Neural cell (in vitro differentiated cells): ENCODE results near the gene CCDC77. TPM values are rescaled to one million over a fixed set of nuclear protein-coding genes. Genes with fewer than 3 reads are reported as not detected.
"Not testable (repeated sequence)": the region's sequence is repeated elsewhere in the genome, so short reads cannot be mapped to it uniquely, and the experiment has no call there.

ENCODE experiments used
- H2AFZ ChIP-seq: fragments of 200-600, 300-800 bp; sonication (generic), shearing (Covaris generic); 2 replicates; pipeline ENCODE4 v1.6.0; 2014; ENCODE audit warnings: low read depth, mild to moderate bottlenecking, antibody characterized with exemption, low read length, moderate library complexity
- H3F3A ChIP-seq: fragments of 200-600 bp; shearing (Covaris generic); 2 replicates; pipeline ENCODE4 v1.6.1; 2016; ENCODE audit warnings: mild to moderate bottlenecking, moderate library complexity, mixed read lengths, antibody characterized with exemption, low read length; ENCODE audit not compliant: insufficient read depth, poor library complexity, severe bottlenecking
- H3K27ac ChIP-seq: fragments of 200-600, 300-800 bp; sonication (generic), shearing (Covaris generic); 2 replicates; pipeline ENCODE4 v1.5.1; 2014; ENCODE audit warnings: mild to moderate bottlenecking, low read length, moderate library complexity
- H3K27me3 ChIP-seq: fragments of 300-800, 200-600 bp; sonication (generic), shearing (Covaris generic); 2 replicates; pipeline ENCODE4 v1.6.0; 2014; ENCODE audit warnings: mild to moderate bottlenecking, low read depth, low read length, moderate library complexity; ENCODE audit not compliant: insufficient read depth
- H3K36me3 ChIP-seq: fragments of 300-800, 200-600 bp; sonication (generic), shearing (Covaris generic); 2 replicates; pipeline ENCODE4 v1.5.1; 2014; ENCODE audit warnings: mild to moderate bottlenecking, antibody characterized with exemption, low read length, moderate library complexity; ENCODE audit not compliant: insufficient read depth
- H3K4me2 ChIP-seq: fragments of 300-800, 200-600 bp; sonication (generic), shearing (Covaris generic); 2 replicates; pipeline ENCODE4 v1.6.0; 2014; ENCODE audit warnings: mild to moderate bottlenecking, low read length
- H3K4me3 ChIP-seq: fragments of 300-800, 200-600 bp; sonication (generic), shearing (Covaris generic); 2 replicates; pipeline ENCODE4 v1.5.1; 2014; ENCODE audit warnings: mild to moderate bottlenecking, low read length, moderate library complexity
- H3K79me2 ChIP-seq: fragments of 200-600 bp; shearing (Covaris generic); replicated peaks from 2 replicates; pipeline ENCODE4 v1.6.0; 2014; ENCODE audit warnings: mild to moderate bottlenecking, low read length, moderate library complexity; ENCODE audit not compliant: insufficient read depth
- H3K9ac ChIP-seq: fragments of 300-800, 200-600 bp; sonication (generic), shearing (Covaris generic); 2 replicates; pipeline ENCODE4 v1.6.1; 2016; ENCODE audit warnings: mild to moderate bottlenecking, low read length, mixed read lengths
- H3K9me2 ChIP-seq: fragments of 200-600 bp; shearing (Covaris generic); 2 replicates; pipeline ENCODE4 v1.6.1; 2016; ENCODE audit warnings: mild to moderate bottlenecking, low read length, mixed read lengths; ENCODE audit not compliant: insufficient read depth
- H3K9me3 ChIP-seq: fragments of 200-600, 300-800 bp; sonication (generic), shearing (Covaris generic); 2 replicates; pipeline ENCODE4 v1.6.1; 2016; ENCODE audit warnings: mild to moderate bottlenecking, mixed run types, low read length, moderate library complexity, mixed read lengths
- H4K20me1 ChIP-seq: fragments of 200-600 bp; shearing (Covaris generic); 2 replicates; pipeline ENCODE4 v1.6.1; 2016; ENCODE audit warnings: mild to moderate bottlenecking, mixed run types; ENCODE audit not compliant: insufficient read depth
- EP300 ChIP-seq: fragments of 450-650 bp; conservative IDR thresholded peaks from 2 replicates; pipeline ENCODE4 v1.6.1; 2014; ENCODE audit warnings: antibody characterized with exemption, mild to moderate bottlenecking, moderate library complexity; ENCODE audit not compliant: poor library complexity, severe bottlenecking
- EZH2 ChIP-seq: fragments of 200-600, 300-800 bp; shearing (Covaris generic), sonication (generic); IDR thresholded peaks from 2 replicates; pipeline ENCODE4 v1.6.1; 2014; ENCODE audit warnings: antibody characterized with exemption, low read length, borderline replicate concordance, mild to moderate bottlenecking; ENCODE audit not compliant: insufficient read depth, poor library complexity, severe bottlenecking
- MXI1 ChIP-seq: fragments of 450-650 bp; conservative IDR thresholded peaks from 2 replicates; pipeline ENCODE4 v1.6.1; 2014; ENCODE audit warnings: antibody characterized with exemption, mild to moderate bottlenecking; ENCODE audit not compliant: poor library complexity, severe bottlenecking
- POLR2AphosphoS5 ChIP-seq: IDR thresholded peaks from 2 replicates; pipeline ENCODE4 v1.6.1; 2012
- RAD21 ChIP-seq: fragments of 450-650 bp; conservative IDR thresholded peaks from 2 replicates; pipeline ENCODE4 v1.6.1; 2014; ENCODE audit warnings: antibody characterized with exemption, mild to moderate bottlenecking, moderate library complexity
- SMC3 ChIP-seq: fragments of 450-650 bp; conservative IDR thresholded peaks from 2 replicates; pipeline ENCODE4 v1.6.1; 2014; ENCODE audit warnings: antibody characterized with exemption, mild to moderate bottlenecking, moderate library complexity; ENCODE audit not compliant: poor library complexity
- TAF1 ChIP-seq: IDR thresholded peaks from 2 replicates; pipeline ENCODE4 v1.6.1; 2012; ENCODE audit warnings: low read depth
- polyA plus RNA-seq: library from polyadenylated mRNA; depleted of rRNA; stranded (reverse); fragments of >200 nt; gene quantifications from 2 replicates; pipeline ENCODE4 v1.2.3, GENCODE V29; 2014
- TF ChIP-seq, protein P1 (sequence below): fragments of 450-650 bp; IDR thresholded peaks from 2 replicates; pipeline ENCODE4 v1.5.1; 2014; ENCODE audit warnings: antibody characterized with exemption, mild to moderate bottlenecking, moderate library complexity; ENCODE audit not compliant: poor library complexity, severe bottlenecking
- TF ChIP-seq, protein P2 (sequence below): IDR thresholded peaks from 2 replicates; pipeline ENCODE4 v1.6.1; 2012; ENCODE audit warnings: borderline replicate concordance

CCDC77 gene
- polyA plus RNA-seq, 1 donor from 2014 or later: 42.9 TPM

DNA sequence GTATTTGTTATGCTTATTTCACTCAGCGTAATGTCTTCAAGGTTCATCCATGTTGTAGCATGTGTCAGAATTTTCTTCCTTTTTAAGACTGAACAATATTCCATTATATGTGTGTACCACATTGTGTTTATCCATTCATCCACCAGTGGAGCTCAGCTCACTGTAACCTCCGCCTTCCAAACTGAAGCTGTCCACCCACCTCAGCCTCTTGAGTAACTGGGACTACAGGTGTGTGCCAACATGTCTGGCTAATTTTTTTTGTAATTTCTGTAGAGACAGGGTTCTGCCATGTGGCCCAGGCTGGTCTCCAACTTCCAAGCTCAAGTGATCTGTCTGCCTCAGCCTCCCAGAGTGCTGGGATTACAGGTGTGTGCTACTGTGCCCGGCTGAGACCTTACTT, 21.1 kb downstream of the CCDC77 start:
- Histone ChIP-seq H3K27me3 (no peaks in the 10 kb centered on the region), H3K27ac (no peak overlapping the region)

DNA sequence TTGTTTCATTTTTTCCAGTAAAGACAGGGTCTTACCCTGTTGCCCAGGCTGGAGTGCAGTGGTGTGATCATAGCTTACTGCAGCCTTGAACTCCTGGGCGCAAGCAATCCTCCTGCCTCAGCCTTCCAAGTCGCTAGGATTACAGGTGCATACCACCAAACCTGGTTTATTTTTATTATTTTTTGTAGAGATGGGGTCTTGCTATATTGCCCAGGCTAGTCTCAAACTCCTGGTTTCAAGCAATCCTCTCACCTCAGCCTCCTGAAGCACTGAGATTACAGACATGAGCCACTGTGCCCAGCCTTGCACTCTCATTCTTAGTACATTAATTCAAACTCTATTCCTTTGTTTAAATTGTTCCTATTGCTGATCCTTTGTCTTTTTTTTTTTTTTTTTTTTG, 34.3 kb downstream of the CCDC77 start:
- not testable (repeated sequence) for H3K9me3 ChIP-seq, H3K27me3 ChIP-seq, H4K20me1 ChIP-seq, H3K4me2 ChIP-seq, H3K79me2 ChIP-seq, H3K9ac ChIP-seq, H3K9me2 ChIP-seq, H3K27ac ChIP-seq, H3K4me3 ChIP-seq, H3F3A ChIP-seq, H3K36me3 ChIP-seq, H2AFZ ChIP-seq

More for the DNA sequence above, 21.1 kb downstream of the CCDC77 start:
- H3K4me3 ChIP-seq: no peak overlapping the region
- H4K20me1 ChIP-seq: no peaks in the 10 kb centered on the region
- TF ChIP-seq EZH2 (no peak), MXI1 (no peak), SMC3 (no peak), TAF1 (no peak)
- TF ChIP-seq, protein P1, sequence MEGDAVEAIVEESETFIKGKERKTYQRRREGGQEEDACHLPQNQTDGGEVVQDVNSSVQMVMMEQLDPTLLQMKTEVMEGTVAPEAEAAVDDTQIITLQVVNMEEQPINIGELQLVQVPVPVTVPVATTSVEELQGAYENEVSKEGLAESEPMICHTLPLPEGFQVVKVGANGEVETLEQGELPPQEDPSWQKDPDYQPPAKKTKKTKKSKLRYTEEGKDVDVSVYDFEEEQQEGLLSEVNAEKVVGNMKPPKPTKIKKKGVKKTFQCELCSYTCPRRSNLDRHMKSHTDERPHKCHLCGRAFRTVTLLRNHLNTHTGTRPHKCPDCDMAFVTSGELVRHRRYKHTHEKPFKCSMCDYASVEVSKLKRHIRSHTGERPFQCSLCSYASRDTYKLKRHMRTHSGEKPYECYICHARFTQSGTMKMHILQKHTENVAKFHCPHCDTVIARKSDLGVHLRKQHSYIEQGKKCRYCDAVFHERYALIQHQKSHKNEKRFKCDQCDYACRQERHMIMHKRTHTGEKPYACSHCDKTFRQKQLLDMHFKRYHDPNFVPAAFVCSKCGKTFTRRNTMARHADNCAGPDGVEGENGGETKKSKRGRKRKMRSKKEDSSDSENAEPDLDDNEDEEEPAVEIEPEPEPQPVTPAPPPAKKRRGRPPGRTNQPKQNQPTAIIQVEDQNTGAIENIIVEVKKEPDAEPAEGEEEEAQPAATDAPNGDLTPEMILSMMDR: no peak
- TF ChIP-seq, protein P2, sequence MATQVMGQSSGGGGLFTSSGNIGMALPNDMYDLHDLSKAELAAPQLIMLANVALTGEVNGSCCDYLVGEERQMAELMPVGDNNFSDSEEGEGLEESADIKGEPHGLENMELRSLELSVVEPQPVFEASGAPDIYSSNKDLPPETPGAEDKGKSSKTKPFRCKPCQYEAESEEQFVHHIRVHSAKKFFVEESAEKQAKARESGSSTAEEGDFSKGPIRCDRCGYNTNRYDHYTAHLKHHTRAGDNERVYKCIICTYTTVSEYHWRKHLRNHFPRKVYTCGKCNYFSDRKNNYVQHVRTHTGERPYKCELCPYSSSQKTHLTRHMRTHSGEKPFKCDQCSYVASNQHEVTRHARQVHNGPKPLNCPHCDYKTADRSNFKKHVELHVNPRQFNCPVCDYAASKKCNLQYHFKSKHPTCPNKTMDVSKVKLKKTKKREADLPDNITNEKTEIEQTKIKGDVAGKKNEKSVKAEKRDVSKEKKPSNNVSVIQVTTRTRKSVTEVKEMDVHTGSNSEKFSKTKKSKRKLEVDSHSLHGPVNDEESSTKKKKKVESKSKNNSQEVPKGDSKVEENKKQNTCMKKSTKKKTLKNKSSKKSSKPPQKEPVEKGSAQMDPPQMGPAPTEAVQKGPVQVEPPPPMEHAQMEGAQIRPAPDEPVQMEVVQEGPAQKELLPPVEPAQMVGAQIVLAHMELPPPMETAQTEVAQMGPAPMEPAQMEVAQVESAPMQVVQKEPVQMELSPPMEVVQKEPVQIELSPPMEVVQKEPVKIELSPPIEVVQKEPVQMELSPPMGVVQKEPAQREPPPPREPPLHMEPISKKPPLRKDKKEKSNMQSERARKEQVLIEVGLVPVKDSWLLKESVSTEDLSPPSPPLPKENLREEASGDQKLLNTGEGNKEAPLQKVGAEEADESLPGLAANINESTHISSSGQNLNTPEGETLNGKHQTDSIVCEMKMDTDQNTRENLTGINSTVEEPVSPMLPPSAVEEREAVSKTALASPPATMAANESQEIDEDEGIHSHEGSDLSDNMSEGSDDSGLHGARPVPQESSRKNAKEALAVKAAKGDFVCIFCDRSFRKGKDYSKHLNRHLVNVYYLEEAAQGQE: no peak
- H3K9ac ChIP-seq: no peak overlapping the region
- no peaks in the 10 kb centered on the region for H3K36me3 ChIP-seq
- H3F3A ChIP-seq: no peaks in the 10 kb centered on the region
- no peaks in the 10 kb centered on the region for H3K79me2 ChIP-seq
- H3K4me2 ChIP-seq: no peak overlapping the region
- H3K9me2 ChIP-seq: no peaks in the 10 kb centered on the region
- H2AFZ ChIP-seq: no peak overlapping the region
- no peaks in the 10 kb centered on the region for H3K9me3 ChIP-seq

DNA sequence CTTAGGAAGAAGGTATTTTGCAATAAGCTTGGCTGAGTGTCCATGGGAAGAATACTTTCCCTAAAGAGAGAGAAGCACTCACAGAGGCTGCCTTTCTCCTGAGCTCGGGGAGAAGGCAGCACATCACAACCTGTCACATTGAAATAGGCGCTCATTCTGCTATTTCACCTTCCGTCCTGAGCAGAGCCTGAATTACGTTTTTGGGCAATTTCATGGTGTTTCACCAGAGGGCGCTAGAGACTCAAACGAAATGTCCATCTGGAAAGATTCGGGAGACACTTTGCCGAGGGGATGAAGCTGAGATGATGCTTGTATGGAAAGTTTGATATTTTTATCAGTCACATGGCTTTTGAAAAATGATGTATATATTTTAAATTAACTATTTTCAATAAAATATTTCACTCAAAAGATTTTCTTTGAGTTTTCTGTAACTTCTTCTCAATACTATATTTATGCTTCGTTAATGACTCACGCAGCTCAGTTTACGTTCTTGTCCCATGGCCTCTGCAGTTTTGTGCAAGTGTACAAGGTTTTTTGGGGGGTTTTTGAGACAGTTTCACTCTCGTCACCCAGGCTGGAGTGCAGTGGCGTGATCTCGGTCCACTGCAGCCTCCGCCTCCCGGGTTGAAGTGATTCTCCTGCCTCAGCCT, 40.9 kb downstream of the CCDC77 start:
- no peak overlapping the region for H3K4me3 ChIP-seq
- no peaks in the 10 kb centered on the region for H3K79me2 ChIP-seq
- no peaks in the 10 kb centered on the region for H3K27me3 ChIP-seq
- H4K20me1 ChIP-seq: no peaks in the 10 kb centered on the region
- H3K4me2 ChIP-seq: no peak overlapping the region
- no peak overlapping the region for H3K9ac ChIP-seq
- TF ChIP-seq EZH2: no peak
- TF ChIP-seq POLR2AphosphoS5: no peak
- TF ChIP-seq MXI1: no peak
- TF ChIP-seq, protein P1: peak; percentile 81
- TF ChIP-seq EP300: no peak
- TF ChIP-seq, protein P2: no peak
- peak; percentile 82 for TF ChIP-seq RAD21
- peak; percentile 90 for TF ChIP-seq SMC3
- TF ChIP-seq TAF1: no peak
- H3K9me2 ChIP-seq: no peaks in the 10 kb centered on the region
- no peaks in the 10 kb centered on the region for H3F3A ChIP-seq
- H2AFZ ChIP-seq: no peak overlapping the region
- H3K9me3 ChIP-seq: no peaks in the 10 kb centered on the region
- H3K27ac ChIP-seq: no peak overlapping the region
- no peaks in the 10 kb centered on the region for H3K36me3 ChIP-seq
